Inferior parietal cortex (tissue), 1 donor: ENCODE data around the gene RFC4.
A peak's percentile ranks its signal among the peaks of the same experiment; 100 is the strongest.

ENCODE experiments used
- DNase-seq: peaks from one replicate; pipeline ENCODE4 v3.0.0-alpha.2; 2016; ENCODE audit errors: extremely low spot score

RFC4 gene

DNA sequence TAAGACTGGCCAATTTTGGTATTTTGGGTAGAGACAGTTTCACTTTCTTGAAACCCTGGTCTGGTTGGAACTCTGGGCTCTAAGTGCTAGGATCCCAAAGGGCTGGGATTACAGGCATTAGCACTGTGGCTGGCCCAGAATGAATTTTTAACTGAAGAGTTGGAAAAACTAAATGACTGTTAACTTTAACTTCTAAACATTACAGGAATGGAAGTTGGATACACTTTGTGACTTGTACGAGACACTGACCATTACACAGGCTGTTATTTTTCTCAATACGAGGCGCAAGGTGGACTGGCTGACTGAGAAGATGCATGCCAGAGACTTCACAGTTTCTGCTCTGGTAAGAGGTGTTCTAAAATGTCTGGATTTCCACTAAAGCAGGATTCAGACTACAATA lies 19.4 kb downstream of the RFC4 start:
- no peak for DNase-seq

DNA sequence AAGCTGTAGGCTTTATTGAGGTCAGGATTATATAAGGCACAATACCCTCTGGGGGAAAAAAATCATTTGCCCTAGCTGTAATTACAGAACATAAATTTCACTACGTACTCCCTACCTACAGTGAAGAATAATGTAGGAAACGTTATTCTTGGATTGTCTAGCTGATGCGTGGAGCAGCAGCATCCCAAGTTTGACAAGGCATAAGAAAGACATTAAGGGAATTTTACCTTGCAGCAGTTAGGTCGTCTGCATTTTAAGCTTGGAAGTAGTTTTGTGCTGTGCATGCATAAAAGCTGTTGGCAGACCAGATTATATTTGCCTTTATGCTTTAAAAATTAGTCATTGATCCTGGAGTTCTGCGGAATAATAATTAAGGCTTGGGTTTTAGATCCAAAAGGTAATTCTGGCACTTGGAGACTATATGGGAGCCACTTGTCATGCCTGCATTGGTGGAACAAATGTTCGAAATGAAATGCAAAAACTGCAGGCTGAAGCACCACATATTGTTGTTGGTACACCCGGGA lies 20.7 kb downstream of the RFC4 start:
- no peak for DNase-seq

DNA sequence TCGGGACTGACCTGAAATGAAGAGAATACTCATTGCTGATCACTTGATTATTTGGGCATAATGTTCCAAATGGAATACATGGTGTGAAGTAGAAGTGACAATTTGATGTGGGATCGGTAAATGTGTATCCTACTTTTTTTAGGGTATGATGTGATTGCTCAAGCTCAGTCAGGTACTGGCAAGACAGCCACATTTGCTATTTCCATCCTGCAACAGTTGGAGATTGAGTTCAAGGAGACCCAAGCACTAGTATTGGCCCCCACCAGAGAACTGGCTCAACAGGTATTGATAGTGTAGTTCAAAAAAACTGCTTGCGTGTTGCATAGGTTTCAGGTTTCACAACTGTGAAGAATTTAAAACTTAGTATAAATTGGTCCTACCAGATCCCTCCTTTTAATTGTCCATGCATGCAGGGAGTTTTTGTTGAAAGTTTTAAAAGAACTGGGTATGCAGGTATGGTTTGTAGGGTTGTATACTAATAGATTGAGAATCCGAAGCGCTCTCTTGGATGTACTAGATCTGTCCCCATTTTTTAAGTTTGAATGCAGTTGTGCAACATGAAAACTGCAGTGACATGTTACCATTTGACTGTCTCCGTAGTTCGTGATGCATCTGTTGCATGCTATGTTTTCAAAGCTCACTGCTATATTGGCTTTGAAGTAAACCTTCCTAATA lies 21.3 kb downstream of the RFC4 start:
- DNase-seq, result no peak

DNA sequence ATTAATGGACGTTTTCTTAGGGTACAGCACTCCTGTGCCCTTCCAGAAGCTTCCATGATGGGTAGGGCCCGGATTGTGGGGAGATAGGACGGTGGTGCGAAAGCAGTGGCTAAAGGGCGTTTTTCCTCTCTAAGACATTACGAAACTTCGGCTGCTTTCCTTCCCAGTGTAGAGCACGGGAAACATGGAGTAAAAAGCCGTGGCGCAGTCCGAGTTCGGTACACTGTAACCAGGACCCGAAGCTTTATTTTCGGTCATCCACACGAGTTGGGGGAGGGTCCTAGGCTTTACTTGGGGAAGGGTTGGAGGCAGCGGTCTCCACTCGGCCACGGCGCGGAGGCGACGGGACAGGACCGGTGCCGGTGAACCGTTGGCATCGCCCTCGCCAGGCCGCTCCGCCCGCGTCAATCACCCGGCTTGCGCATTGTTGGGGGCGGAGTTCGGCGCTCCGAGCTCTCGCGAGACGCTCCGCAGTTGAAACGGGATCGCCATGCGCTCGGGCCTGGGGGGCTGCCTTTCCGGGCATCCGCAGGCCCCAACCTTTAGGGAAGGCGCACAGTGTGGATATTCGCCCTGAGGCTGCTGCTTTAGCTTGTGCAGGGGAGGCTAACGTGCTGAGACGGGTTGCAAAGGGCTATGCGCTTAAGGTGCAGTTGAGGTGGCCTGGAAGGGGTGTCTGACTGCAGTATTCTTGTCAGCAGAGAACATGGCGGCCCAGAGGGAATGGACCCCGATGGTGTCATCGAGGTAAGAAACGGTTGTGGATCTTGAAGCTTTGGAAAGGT lies 22.4 kb downstream of the RFC4 start:
- peak; percentile 78 for DNase-seq

DNA sequence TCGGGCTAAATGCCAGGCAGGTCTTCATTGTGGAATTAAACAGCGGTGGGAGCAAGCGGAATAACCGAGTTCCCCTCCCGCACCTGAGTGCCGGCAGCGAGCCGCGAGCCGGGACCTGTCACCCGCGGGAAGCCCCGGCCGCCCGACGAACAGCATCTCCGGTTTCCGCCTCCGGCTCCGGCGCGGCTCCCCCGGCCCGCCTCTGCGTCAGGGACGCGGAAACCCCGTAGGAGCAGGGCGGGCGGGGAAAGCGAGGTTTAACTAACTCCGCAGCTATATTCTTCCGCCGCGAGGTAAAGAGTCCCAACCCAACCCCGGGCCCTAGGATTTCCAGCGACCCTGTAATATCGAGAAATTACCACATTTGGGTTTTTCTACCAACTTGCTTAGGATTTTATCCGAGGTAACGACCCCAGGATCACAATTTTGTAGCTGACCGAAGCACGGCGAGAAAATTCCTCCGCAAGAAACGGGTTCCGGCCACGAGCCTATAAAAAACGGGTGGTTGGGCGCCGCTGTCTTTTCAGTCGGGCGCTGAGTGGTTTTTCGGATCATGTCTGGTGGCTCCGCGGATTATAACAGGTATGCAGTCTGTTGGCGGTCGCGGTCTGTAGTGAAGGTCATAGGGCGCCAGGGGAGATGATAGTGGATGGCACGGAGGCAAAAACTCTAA lies 23.1 kb downstream of the RFC4 start, which contains the start of gene EIF4A2:
TSS of gene EIF4A2 (plus strand) at position 520 of the 673 bp plus-strand sequence. CDS start at position 554, 34 bp downstream.
- DNase-seq, result peak; percentile 90

DNA sequence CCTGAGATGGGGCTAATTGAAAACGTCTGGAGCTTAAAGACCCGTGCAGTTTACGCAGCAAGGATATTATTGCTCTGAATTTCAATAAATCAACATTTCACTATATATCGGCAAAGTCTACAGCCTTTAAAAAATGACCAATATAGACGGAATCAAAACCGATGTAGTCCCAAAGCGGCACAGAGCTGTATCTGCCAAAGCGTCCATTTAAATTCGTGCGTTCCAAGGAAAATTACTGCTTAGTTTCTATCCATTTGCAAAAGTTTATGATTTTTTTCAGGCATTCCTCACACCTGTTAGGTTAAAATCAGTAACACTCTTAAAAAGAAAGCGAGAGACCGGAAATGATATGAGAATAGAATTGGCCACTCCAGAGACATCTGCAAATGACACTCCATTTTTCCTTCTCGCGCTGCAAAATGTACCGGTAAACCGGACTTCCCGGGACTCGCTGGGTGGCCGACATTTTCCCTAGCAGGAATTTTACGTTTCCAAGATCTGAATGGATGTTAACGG lies 23.7 kb downstream of the RFC4 start:
- DNase-seq, result no peak

DNA sequence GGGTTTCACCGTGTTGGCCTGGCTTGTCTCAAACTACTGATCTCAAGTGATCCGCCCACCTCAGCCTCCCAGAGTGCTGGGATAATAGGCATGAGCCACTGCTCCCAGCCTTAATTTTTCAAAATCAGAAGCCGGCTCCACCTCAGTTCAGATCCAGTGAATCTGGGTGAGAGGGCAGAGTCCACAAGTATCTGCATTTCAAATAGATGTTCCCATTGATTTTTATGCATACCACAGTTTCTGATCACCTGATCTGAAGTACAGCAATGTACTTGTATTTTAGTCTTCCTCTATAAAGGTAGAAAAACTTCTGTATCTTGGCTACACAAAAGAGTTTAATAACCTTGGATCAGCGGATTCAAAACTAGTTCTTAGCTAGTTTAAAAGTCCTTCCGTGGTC lies 27.1 kb downstream of the RFC4 start:
- no peak for DNase-seq

DNA sequence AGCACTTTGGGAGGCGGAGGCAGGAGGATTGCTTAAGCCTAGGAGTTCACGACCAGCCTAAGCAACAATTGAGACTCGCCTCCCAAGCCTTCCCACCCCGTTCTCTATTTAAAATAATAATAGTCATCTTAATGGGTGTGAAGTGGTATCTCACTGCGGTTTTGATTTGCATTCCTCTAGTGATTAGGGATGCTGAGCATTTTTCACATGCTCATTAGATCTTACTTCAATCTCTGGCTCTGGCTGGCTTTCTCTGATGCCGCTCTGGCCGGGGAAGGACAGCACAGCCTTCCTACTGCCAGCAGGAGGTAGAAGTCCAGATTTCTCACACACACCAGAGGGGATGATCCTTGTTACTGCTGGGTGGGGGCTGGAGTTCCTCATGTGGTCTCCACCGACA lies 30.3 kb downstream of the RFC4 start:
- DNase-seq, result no peak

DNA sequence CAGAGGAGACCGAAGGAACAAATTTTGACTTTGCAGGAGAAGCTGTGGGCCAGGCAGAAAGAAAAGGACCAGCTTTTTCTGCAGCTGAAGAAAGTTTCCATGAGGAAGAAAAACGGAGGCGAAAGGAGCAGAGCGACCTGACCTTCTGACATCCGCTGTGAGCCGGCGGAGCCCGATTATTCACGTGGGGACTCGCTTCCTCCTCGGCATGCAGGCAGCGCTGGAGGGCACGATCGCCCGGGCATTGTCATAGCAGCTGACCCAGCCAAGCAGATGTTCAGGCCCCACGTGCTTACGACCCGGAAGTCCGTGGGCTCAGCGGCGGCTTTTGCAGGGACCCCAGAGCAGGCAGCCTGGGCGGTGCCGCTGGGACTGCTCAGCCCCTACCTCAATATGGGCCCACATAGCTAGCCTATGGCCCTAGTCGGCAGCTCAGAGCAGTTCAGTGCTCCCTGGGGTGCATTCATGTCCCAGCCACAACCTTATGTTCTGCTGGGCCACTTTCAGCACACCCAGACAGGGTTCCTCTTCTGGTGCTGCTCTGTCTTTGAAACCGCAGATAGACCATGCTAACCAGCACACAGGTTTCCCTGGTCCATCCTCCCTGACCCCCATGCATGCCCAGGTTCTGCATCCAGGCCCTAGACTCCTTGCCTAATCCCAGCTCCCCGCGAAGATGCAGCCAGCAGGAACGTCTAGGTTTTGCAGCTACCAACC lies 33.4 kb downstream of the RFC4 start:
- no peak for DNase-seq

DNA sequence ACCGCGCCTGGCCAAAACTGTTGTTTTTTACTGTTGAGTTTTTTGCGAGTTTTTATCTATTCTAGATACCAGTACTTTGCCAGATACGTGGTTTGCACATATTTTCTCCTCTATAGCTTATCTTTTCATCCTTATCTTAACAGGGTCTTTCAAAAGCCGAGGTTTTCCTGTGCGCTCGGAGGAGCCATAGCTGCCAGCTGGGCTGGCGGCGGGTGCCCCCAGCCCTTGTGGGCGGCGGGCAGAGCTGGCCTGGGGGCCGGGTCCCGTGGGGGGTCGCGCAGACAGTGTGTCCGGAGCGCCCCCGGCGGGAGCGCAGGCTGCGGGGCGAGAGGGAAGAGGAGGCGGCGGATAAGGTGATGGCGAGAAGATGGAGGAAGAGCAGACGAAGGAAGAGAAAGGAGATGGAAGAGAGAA lies 34.0 kb downstream of the RFC4 start:
- DNase-seq, result no peak

DNA sequence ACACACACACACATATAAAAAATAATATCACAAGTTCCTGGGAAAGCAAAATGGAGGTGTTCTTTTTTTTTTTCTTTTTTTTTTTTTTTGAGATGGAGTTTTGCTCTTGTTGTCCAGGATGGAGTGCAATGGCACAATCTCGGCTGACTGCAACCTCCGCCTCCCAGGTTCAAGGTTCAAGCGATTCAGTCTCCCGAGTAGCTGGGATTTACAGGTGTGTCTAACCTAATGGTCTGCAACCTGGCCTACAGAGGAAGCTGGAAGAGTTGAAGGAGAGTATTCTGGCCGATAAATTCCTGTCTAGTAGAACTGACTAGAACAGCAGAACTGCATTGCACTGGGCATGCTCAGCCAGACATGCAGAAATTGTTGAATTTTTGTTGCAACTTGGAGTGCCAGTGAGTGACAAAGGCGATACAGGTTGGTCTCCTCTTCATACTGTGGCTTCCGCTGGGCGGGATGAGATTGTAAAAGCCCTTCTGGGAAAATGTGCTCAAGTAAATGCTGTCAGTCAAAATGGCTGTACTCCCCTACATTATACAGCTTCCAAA lies 45.3 kb downstream of the RFC4 start:
- no peak for DNase-seq

DNA sequence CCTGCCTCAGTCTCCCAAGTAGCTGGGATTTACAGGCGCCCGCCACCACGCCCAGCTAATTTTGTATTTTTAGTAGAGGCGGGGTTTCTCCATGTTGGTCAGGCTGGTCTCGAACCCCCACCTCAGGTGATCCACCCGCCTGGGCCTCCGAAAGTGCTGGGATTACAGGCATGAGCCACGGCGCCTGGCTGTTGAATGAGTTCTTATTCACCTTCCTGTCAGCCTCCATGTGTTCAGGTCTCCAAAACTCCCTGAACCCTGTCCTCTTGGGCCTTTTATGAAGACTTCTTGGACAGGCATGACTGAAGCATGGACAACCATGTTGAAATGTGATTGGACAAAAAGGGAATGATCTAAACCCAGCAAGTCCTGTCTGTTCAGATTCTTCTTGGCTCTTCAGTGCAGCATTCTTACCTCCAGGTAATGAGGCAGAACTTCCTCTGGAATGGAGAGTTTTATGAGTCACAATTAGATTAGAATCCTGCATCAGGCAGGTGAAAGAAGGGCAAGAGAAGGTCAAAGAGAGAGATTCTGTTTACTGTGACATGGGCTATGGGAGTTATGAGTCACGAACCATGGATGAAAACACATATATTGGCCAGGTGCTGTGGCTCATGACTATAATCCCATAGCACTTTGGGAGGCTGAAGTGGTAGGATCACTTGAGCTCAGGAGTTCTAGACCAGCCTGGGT lies 46.0 kb downstream of the RFC4 start:
- DNase-seq, result no peak

DNA sequence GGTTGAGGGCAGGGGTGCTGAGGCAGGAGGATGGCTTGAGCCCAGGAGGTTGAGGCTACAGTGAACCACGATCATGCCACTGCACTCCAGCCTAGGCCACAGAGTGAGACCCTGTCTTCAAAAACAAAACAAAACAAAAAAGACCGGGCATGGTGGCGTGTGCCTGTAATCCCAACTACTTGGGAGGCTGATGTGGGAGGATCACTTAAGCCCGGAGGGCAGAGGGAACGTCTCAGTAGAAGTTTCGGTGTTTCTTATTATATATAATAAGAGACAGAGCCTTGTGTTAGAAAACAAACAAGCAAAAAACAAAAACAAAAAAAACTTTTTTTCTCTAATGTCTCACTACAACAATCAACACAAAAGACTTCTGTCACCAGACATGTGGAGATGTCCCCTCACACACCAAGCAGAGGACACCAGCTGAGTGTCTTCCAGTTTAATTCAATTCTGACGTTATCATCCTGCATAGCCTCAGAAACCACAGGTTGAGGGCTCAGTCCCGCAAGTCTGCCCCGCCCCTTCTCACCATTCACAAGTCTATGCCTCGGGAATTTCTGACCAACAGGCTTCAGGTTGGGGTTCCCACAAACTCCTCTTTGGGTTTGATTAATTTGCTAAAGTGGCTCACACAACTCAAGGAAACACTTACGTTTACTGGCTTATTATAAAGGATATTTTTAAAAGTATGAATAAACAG lies 46.9 kb downstream of the RFC4 start:
- no peak for DNase-seq

DNA sequence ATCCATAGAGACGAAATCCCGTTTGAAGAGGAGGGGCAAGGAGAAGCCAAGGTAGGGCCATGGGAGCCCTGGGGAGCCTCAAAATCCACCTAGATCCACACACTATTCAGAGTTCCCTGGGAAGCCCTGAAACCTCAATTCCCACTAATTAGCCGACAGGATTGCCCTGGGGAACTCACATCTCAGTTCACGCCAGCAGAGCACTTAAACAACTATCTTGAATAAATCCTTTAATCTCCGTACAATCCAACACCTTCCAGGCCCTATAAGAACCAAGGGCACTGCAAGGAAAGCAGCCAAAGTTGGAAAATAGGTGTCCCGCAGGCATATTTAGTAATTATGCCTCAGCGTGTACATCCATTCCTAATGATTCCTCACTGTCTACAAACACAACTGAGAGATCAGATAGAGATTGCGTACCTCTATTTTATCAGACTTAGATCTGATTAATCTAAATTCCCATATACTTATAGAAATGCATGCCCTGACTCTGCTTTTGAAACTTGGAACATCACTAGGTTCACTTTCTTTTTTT lies 48.5 kb downstream of the RFC4 start:
- DNase-seq, result no peak

DNA sequence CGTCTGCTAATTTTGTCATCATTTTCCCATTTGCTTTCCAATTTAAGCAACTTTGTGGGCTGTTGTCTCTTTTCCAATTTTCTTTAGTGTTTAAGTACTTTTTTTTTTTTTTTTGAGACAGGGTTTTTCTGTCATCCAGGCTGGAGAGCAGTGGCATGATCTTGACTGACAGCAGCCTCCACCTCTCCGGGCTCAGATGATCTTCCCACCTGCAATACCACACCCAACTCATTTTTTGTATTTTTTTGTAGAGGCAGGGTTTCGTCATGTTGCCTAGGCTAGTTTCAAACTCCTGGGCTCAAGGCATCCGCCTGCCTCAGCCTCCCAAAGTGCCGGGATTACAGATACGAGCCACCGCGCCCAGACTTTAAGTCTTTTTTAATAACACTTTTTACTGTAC lies 49.1 kb downstream of the RFC4 start:
- DNase-seq, result no peak

DNA sequence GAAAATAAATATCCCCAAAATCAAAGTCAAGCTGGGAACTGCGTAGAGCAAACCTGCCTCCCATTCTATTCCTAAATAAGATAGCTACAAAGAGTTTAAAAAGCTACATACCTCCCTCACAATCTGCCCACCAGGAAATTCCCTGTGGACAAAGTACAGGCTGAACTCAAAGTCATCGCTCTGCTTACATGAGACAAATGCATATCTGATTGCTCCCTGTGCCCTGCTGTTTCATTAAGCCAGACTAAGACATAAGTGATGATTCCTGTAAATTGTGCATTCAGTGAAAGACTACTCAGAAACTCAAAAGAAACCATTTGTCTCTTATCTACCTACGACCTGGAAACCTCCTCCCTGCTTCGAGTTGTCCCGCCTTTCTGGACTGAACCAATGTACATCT lies 51.4 kb downstream of the RFC4 start:
- DNase-seq, result no peak

DNA sequence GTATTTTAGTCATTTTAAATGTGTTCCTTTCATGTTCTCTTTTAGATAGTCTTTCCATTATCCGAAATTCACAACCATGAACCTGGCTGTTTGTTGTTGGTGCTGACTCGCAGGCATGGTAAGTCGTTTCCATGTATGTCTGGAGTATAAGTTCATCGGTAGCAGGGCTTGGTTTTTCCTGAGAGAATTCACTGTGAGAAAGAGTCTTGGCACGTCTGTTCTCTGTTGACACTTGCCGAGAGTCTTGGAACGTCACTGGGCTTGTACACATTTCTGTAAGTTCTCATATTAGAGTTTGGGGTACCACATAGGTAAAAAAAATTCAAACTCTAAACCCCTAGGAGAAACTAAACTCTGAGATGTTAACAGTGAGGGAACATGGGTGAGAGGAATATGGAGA lies 52.3 kb downstream of the RFC4 start:
- no peak for DNase-seq

DNA sequence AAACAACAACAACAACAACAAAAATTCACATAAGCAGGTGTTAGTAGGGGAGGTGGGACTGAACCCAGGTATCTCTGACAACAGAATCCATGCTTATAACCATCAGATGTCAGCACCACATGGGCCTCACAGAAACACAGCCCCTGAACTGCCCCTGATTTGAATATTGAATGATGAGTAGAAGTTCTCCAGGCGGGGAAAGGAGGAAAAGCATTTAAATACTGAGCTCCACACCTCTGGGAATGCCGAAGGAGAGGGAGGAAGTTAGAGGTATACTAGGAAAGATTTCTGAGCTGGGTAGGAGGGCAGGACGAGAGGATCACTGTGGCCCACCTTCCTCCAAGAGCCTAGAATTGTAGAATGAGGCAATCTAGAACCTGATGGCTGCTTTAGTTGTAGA lies 54.8 kb downstream of the RFC4 start:
- no peak for DNase-seq

DNA sequence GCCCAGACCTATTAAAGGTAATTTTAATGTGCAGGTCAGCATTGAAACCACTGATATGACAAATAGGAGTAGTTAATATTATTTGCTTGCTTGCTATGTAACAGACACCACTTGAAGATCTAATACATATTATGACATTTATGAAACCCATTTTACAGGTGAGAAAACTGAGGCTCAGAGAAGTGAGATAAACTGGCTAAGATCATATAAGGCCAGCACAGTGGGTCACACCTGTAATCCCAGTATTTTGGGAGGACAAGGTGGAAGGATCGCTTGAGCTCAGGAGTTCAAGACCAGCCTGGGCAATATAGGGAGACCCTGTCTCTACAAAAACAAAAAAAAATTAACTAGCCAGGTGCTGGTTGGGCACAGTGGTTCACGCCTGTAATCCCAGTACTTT lies 56.0 kb downstream of the RFC4 start:
- no peak for DNase-seq

DNA sequence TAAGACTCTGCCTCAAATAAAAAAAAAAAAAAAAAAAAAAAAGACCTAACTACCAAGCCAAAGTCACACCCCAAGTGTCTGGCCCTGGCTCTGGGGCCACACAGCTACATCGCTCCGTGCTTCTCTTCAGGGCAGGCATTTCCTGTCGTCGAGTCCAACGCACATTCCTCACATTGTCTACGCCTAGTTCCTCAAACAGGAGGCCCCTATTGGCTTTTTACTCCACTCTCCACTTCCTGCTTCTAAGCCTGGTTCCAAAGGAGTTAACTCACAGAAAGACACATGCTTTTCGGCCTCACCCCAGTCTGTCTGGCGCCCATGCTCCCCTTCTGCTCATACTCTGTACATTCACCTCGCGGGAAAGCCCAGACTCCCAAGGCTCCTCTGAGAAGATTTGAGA lies 60.3 kb downstream of the RFC4 start:
- no peak for DNase-seq
